ENCODE data around the gene SPECC1L. TPM values are rescaled to one million over a fixed set of nuclear protein-coding genes. Genes with fewer than 3 reads are reported as not detected.

The SPECC1L gene
- total and polyA plus RNA-seq, 10 of the 15 experiments (the other 5 are each of a cell fraction or from before 2014, with no cell fraction given): 1.9 to 40.6 (median 19.1) TPM

GRCh38 chr22:24355574-24355973 is 84.9 kb downstream of the SPECC1L start:
- RAD21 ChIA-PET (ENCODE audit: unreplicated experiment): no interaction called here

More at GRCh38 chr22:24355574-24355973, 84.9 kb downstream of the SPECC1L start:
- FAIRE-seq (no peak), ATAC-seq (no peak), DNase-seq (ENCODE audit: low read depth, low spot score) (no peak)
- Histone ChIP-seq H3K27ac (ENCODE audit: control insufficient read depth, insufficient read depth) (no peak overlapping the region), H3K4me1 (ENCODE audit: control insufficient read depth, insufficient read depth, low read length) (no peaks in the 10 kb centered on the region), H3K9me3 (replicated peaks; ENCODE audit: control insufficient read depth, insufficient read depth, low read length) (peaks cover 3% of the 10 kb centered on the region; the same call in 1 of the 3 replicates), H3K4me2 (ENCODE audit: control insufficient read depth, insufficient read depth) (no peak overlapping the region), H3K4me3 (no peak overlapping the region), H4K20me1 (ENCODE audit: control insufficient read depth, insufficient read depth) (no peaks in the 10 kb centered on the region), H3K27me3 (replicated peaks in 1 of 2; ENCODE audit: control insufficient read depth in 2 of 2, insufficient read depth in 2 of 2, low read length in 1 of 2) (no peaks in the 10 kb centered on the region), H3K36me3 (ENCODE audit: control insufficient read depth in 2 of 2, insufficient read depth in 2 of 2, low read length in 1 of 2) (peaks cover 9% of the 10 kb centered on the region in 2 experiments), H3K9ac (ENCODE audit: control insufficient read depth, insufficient read depth, low read length) (no peak overlapping the region), H2AFZ (ENCODE audit: control insufficient read depth, low read depth, low read length) (no peak overlapping the region), H3K79me2 (ENCODE audit: control insufficient read depth, insufficient read depth, low read length) (no peaks in the 10 kb centered on the region)
- ChIA-PET CTCF (no interaction called here), POLR2A (no interaction called here), SMC1A (ENCODE audit: uncharacterized antibody, unreplicated experiment) (no interaction called here)
- 67% methylated on average over 2 of the region's 2 CpGs for WGBS (ENCODE audit: insufficient coverage, insufficient replicate concordance, low lambda C conversion rate, missing lambda C conversion rate)
- in situ Hi-C loops (cut with MboI): no loop called here
- no peak for TF ChIP-seq CREB1 (IDR thresholded peaks at IDR 0.05; ENCODE audit: low read depth)
- TF ChIP-seq ZBTB33 (IDR thresholded peaks at IDR 0.05): no peak
- no peak for TF ChIP-seq NBN (IDR thresholded peaks at IDR 0.05)
- TF ChIP-seq EP300 (IDR thresholded peaks at IDR 0.05; ENCODE audit: borderline replicate concordance in 1 of 2, control insufficient read depth in 1 of 2, low read depth in 2 of 2, low read length in 2 of 2): no peak
- no peak for TF ChIP-seq EGR1 (IDR thresholded peaks at IDR 0.05; ENCODE audit: borderline replicate concordance in 1 of 2, low read depth in 2 of 2, low read length in 2 of 2)
- no TSS peak for BruUV-seq (replicated peaks)
- intact Hi-C loops (cut with micrococcal nuclease; ENCODE audit: unreplicated experiment): no loop called here
